Measurements from ENCODE around the gene BRSK2. TPM values are rescaled to one million over a fixed set of nuclear protein-coding genes. Genes with fewer than 3 reads are reported as not detected.

Gene BRSK2
- total RNA-seq, 1 experiment from 2014 or later, result 32.2 TPM

DNA sequence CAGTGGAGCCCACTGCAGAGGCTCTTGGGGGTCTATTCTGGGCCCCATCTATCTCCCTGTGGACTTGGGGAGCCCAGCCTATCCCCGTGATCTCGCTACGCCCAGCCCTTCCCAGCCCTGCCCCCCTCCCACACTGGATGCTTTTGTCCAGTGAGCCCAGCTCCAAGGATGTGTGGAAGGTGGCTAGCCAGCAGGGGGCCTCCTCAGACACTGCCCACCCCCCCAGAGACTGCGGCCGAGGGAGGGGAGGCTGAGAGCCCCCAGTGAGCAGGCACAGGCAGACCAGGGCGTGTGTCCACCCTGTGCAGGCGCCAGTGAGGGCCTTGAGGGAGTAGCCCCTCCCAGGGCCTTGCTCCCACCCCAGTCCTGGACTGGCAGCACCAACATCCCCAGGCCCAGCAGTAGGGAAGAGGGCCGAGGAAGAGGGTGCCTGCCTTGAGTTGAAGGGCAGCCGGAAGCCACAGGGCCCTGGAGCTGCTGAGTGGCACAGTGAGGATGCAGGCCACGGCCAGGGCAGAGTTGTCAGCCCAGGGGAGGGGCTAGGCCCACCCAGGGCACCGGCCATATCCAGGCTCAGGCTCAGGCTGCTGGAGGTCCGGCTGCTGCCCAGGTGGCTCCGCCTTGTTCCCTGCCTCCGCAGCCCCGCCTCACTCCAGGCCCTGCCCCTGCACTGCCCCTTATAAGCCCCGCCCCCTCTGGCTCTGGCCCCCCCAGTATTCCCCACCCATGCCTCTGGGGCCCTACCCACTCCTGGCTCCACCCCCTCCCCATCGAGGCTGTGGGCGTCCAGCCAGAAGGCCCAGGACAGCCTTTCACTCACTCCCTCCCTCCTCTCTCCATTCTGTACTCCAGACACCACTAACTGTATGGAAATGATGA, 68.8 kb downstream of the BRSK2 start:
- H3K4me3 ChIP-seq (ENCODE audit: low read depth in 2 of 2, low read length in 2 of 2), result no peak overlapping the region
- no peaks in the 10 kb centered on the region for H3K36me3 ChIP-seq (ENCODE audit: control insufficient read depth, insufficient read depth, low read length)
- intact Hi-C loops (cut with micrococcal nuclease; ENCODE audit: unreplicated experiment), result no loop called here
- no peaks in the 10 kb centered on the region for H3K9me3 ChIP-seq (ENCODE audit: control insufficient read depth, insufficient read depth, low read depth, low read length)
- ATAC-seq (peak; percentile 69), DNase-seq (ENCODE audit: low read depth, low spot score) (no peak)
- in situ Hi-C loops (cut with HindIII; ENCODE audit: low pct_unique_long_range_greater_than_20kb, low sequenced_read_pairs), result no loop called here
- CTCF ChIA-PET, result interaction anchor here (0.6 to 0.7 kb wide), 2 partner anchors 30 to 117 kb away, joined by 4 read pairs; no protein-coding TSS in a partner anchor
- POLR2A ChIA-PET, result no interaction called here
- TF ChIP-seq POLR2AphosphoS5 (IDR thresholded peaks at IDR 0.05; ENCODE audit: low read depth, low read length) (no peak), TCF7L2 (IDR thresholded peaks at IDR 0.05; ENCODE audit: low read depth, low read length) (no peak), SIN3A (IDR thresholded peaks at IDR 0.05; ENCODE audit: borderline replicate concordance, insufficient read depth, low read depth, low read length) (no peak)
- TF ChIP-seq, protein P1, sequence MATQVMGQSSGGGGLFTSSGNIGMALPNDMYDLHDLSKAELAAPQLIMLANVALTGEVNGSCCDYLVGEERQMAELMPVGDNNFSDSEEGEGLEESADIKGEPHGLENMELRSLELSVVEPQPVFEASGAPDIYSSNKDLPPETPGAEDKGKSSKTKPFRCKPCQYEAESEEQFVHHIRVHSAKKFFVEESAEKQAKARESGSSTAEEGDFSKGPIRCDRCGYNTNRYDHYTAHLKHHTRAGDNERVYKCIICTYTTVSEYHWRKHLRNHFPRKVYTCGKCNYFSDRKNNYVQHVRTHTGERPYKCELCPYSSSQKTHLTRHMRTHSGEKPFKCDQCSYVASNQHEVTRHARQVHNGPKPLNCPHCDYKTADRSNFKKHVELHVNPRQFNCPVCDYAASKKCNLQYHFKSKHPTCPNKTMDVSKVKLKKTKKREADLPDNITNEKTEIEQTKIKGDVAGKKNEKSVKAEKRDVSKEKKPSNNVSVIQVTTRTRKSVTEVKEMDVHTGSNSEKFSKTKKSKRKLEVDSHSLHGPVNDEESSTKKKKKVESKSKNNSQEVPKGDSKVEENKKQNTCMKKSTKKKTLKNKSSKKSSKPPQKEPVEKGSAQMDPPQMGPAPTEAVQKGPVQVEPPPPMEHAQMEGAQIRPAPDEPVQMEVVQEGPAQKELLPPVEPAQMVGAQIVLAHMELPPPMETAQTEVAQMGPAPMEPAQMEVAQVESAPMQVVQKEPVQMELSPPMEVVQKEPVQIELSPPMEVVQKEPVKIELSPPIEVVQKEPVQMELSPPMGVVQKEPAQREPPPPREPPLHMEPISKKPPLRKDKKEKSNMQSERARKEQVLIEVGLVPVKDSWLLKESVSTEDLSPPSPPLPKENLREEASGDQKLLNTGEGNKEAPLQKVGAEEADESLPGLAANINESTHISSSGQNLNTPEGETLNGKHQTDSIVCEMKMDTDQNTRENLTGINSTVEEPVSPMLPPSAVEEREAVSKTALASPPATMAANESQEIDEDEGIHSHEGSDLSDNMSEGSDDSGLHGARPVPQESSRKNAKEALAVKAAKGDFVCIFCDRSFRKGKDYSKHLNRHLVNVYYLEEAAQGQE (IDR thresholded peaks at IDR 0.05; ENCODE audit: insufficient read depth in 1 of 2, low read depth in 2 of 2, low read length in 1 of 2), result 0 out of 4 replicates have a peak, but pooled peaks of 1 of the 2 experiments have one; percentile 7
- TF ChIP-seq, protein P2, sequence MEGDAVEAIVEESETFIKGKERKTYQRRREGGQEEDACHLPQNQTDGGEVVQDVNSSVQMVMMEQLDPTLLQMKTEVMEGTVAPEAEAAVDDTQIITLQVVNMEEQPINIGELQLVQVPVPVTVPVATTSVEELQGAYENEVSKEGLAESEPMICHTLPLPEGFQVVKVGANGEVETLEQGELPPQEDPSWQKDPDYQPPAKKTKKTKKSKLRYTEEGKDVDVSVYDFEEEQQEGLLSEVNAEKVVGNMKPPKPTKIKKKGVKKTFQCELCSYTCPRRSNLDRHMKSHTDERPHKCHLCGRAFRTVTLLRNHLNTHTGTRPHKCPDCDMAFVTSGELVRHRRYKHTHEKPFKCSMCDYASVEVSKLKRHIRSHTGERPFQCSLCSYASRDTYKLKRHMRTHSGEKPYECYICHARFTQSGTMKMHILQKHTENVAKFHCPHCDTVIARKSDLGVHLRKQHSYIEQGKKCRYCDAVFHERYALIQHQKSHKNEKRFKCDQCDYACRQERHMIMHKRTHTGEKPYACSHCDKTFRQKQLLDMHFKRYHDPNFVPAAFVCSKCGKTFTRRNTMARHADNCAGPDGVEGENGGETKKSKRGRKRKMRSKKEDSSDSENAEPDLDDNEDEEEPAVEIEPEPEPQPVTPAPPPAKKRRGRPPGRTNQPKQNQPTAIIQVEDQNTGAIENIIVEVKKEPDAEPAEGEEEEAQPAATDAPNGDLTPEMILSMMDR (IDR thresholded peaks at IDR 0.05), result peak; percentile 89; the same call in 1 of the 2 replicates
- no peak overlapping the region for H3K27ac ChIP-seq (ENCODE audit: low read length)
- peaks cover 19% of the 10 kb centered on the region for H3K4me1 ChIP-seq (ENCODE audit: control insufficient read depth, insufficient read depth, low read length)
- no peaks in the 10 kb centered on the region for H3K27me3 ChIP-seq (ENCODE audit: control insufficient read depth, insufficient read depth, low read length)
- no TSS peak for BruUV-seq (replicated peaks)

DNA sequence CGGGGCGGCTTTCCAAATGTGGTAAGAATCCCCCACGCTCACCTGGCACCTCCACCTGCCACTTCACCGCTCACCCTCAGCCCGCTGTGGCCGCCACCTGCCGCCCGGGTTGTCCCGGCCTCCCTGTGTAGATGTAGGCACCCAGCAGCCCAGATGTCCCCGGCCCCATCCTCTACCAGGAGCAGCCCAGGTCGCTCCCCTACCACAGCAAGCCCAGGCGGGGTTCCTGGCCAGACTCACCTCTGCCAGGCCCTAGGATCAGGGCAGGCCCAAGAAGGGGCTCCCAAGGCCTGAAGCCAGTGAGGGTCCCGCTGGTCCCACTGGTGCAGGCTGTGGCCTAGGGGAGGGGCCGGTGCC, 69.5 kb downstream of the BRSK2 start:
- intact Hi-C loops (cut with micrococcal nuclease; ENCODE audit: unreplicated experiment), result no loop called here
- peak; percentile 4; the same call in 1 of the 2 replicates for ATAC-seq
- TF ChIP-seq, protein P1 (IDR thresholded peaks at IDR 0.05; ENCODE audit: insufficient read depth in 1 of 2, low read depth in 2 of 2, low read length in 1 of 2), result no peak
- TF ChIP-seq POLR2AphosphoS5 (IDR thresholded peaks at IDR 0.05; ENCODE audit: low read depth, low read length) (no peak), SIN3A (IDR thresholded peaks at IDR 0.05; ENCODE audit: borderline replicate concordance, insufficient read depth, low read depth, low read length) (no peak), TCF7L2 (IDR thresholded peaks at IDR 0.05; ENCODE audit: low read depth, low read length) (no peak)
- TF ChIP-seq, protein P2 (IDR thresholded peaks at IDR 0.05), result no peak
- no TSS peak for BruUV-seq (replicated peaks)
- H3K27ac ChIP-seq (ENCODE audit: low read length), result no peak overlapping the region
- no peak overlapping the region for H3K4me3 ChIP-seq (ENCODE audit: low read depth in 2 of 2, low read length in 2 of 2)
- in situ Hi-C loops (cut with HindIII; ENCODE audit: low pct_unique_long_range_greater_than_20kb, low sequenced_read_pairs), result no loop called here
- POLR2A ChIA-PET, result no interaction called here
- H3K9me3 ChIP-seq (ENCODE audit: control insufficient read depth, insufficient read depth, low read depth, low read length), result no peaks in the 10 kb centered on the region
- no peaks in the 10 kb centered on the region for H3K36me3 ChIP-seq (ENCODE audit: control insufficient read depth, insufficient read depth, low read length)
- H3K27me3 ChIP-seq (ENCODE audit: control insufficient read depth, insufficient read depth, low read length), result no peaks in the 10 kb centered on the region
- DNase-seq (ENCODE audit: low read depth, low spot score), result no peak
- CTCF ChIA-PET, result no interaction called here
- H3K4me1 ChIP-seq (ENCODE audit: control insufficient read depth, insufficient read depth, low read length), result peaks cover 19% of the 10 kb centered on the region
